OCI-LY3 (cell line): ENCODE measurements around the gene INAFM2.

Experiments used
- H2AFZ ChIP-seq: fragments of 200-600, 300-600 bp; shearing (Covaris generic); 2 replicates; pipeline ENCODE4 v1.6.0; 2014; ENCODE audit warnings: antibody characterized with exemption, low read depth, low read length
- H3K27ac ChIP-seq: fragments of 200-600, 300-600 bp; sonication (generic); 2 replicates; pipeline ENCODE4 v1.5.1; 2014; ENCODE audit warnings: mild to moderate bottlenecking, low read length, moderate library complexity, mixed read lengths
- H3K27me3 ChIP-seq: fragments of 200-600, 300-600 bp; sonication (generic); 2 replicates; pipeline ENCODE4 v1.6.1; 2014; ENCODE audit warnings: low read depth, low read length, mixed read lengths
- H3K36me3 ChIP-seq: fragments of 200-600, 300-600 bp; sonication (generic); replicated peaks from 2 replicates; pipeline ENCODE3; 2014; ENCODE audit warnings: low read depth, low read length, mixed read lengths
- H3K4me1 ChIP-seq: fragments of 300-600, 200-600 bp; sonication (generic); 2 replicates; pipeline ENCODE4 v1.6.1; 2014; ENCODE audit warnings: low read length, mixed read lengths
- H3K4me2 ChIP-seq: fragments of 200-600, 300-600 bp; sonication (generic); 2 replicates; pipeline ENCODE4 v1.6.1; 2014; ENCODE audit warnings: low read length, mixed read lengths
- H3K4me3 ChIP-seq: fragments of 300-600, 200-600 bp; sonication (generic); 2 replicates; pipeline ENCODE4 v1.5.1; 2014; ENCODE audit warnings: antibody characterized with exemption, mild to moderate bottlenecking, low read length, moderate library complexity
- H3K79me2 ChIP-seq: fragments of 300-600, 200-600 bp; shearing (Covaris generic); 2 replicates; pipeline ENCODE4 v1.6.1; 2014; ENCODE audit warnings: mild to moderate bottlenecking, low read length, mixed read lengths
- H3K9ac ChIP-seq: fragments of 300-600, 200-600 bp; shearing (Covaris generic); 2 replicates; pipeline ENCODE4 v1.6.0; 2014; ENCODE audit warnings: mild to moderate bottlenecking, low read length, moderate library complexity
- H3K9me3 ChIP-seq: fragments of 200-600, 300-600 bp; shearing (Covaris generic); 2 replicates; pipeline ENCODE4 v1.6.1; 2014; ENCODE audit warnings: low read length, mixed read lengths; ENCODE audit not compliant: insufficient read depth
- H4K20me1 ChIP-seq: fragments of 200-600, 300-600 bp; sonication (generic); 2 replicates; pipeline ENCODE4 v1.6.1; 2016; ENCODE audit warnings: low read length, mixed read lengths; ENCODE audit not compliant: insufficient read depth
- CTCF ChIP-seq: fragments of 200-600, 300-600 bp; sonication (generic); IDR thresholded peaks from 2 replicates; pipeline ENCODE4 v1.5.1; 2014; ENCODE audit warnings: antibody characterized with exemption, low read length, low read depth
- EZH2phosphoT487 ChIP-seq: fragments of 200-600 bp; shearing (Covaris generic); IDR thresholded peaks from 2 replicates; pipeline ENCODE4 v1.6.1; 2018; ENCODE audit warnings: antibody characterized with exemption, mixed run types, low read depth

The INAFM2 gene

DNA sequence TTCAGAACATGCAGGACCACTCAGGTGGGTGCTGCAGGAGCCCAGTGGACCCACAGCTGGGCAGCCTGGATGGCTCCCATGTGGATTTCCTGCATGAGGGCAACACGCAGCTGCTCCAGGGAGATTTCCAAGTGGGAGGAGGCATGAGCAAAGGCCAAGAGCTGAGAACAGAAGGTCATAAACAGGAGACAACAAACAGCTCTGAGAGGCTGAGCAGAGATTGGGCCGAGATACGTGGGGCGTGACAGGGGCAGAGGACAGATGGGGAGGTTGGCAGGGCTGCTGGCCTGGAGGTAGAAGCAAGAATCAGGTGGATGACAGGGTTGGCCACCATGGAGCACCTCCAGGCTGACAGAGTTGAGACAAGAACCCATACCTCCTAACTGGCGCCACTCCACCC, 30.2 kb downstream of the INAFM2 start:
- H3K4me3 ChIP-seq = no peak overlapping the region
- TF ChIP-seq EZH2phosphoT487 = no peak
- no peak for TF ChIP-seq CTCF
- H3K79me2 ChIP-seq = no peaks in the 10 kb centered on the region
- H3K27me3 ChIP-seq = no peaks in the 10 kb centered on the region
- H3K27ac ChIP-seq = no peak overlapping the region
- no peak overlapping the region for H2AFZ ChIP-seq
- no peaks in the 10 kb centered on the region for H3K9me3 ChIP-seq
- no peaks in the 10 kb centered on the region for H3K36me3 ChIP-seq
- H3K9ac ChIP-seq = no peak overlapping the region
- no peak overlapping the region for H3K4me2 ChIP-seq
- peaks cover 13% of the 10 kb centered on the region; the same call in 1 of the 2 replicates for H3K4me1 ChIP-seq
- H4K20me1 ChIP-seq = 0 out of 2 replicates have a peak, but pooled peaks cover 2% of the 10 kb centered on the region

GRCh38 chr15:40354408-40355171, 31.1 kb downstream of the INAFM2 start:
- TF ChIP-seq CTCF (peak; percentile 33; the same call in 1 of the 2 replicates), EZH2phosphoT487 (no peak)
- Histone ChIP-seq H3K27me3 (no peaks in the 10 kb centered on the region), H3K9me3 (no peaks in the 10 kb centered on the region), H4K20me1 (0 out of 2 replicates have a peak, but pooled peaks cover 4% of the 10 kb centered on the region), H3K4me3 (no peak overlapping the region), H3K36me3 (no peaks in the 10 kb centered on the region), H2AFZ (no peak overlapping the region), H3K4me2 (peak overlapping the region; percentile 42), H3K9ac (no peak overlapping the region), H3K4me1 (peaks cover 17% of the 10 kb centered on the region; the same call in 1 of the 2 replicates), H3K27ac (no peak overlapping the region), H3K79me2 (no peaks in the 10 kb centered on the region)

- Histone ChIP-seq H3K4me3 (no peak overlapping the region), H3K27ac (no peak overlapping the region), H3K79me2 (no peaks in the 10 kb centered on the region), H4K20me1 (0 out of 2 replicates have a peak, but pooled peaks cover 4% of the 10 kb centered on the region), H3K9me3 (no peaks in the 10 kb centered on the region), H3K4me2 (no peak overlapping the region), H3K4me1 (peaks cover 17% of the 10 kb centered on the region; the same call in 1 of the 2 replicates), H3K9ac (no peak overlapping the region), H2AFZ (no peak overlapping the region), H3K27me3 (no peaks in the 10 kb centered on the region), H3K36me3 (no peaks in the 10 kb centered on the region)
- TF ChIP-seq CTCF (no peak), EZH2phosphoT487 (no peak)
Observed at GRCh38 chr15:40355976-40356585, 32.6 kb downstream of the INAFM2 start.

DNA sequence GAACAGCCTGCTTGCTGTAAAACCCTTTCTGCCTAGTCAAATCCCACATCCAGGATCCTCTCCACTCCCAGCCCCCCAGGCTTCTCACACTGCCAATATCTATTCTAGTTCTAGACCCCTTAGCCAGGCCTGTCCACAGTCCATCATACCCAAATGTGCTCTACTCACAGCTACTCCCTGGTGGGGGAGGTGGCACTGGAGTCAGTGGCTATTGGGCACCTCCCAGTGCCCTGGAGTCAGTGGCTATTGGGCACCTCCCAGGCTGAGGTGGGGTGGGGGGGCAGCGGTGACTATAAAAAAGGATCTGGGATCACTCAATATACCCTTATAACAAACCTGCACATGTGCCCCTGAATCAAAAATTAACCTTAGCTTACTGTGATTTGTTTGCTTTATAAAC, 33.8 kb downstream of the INAFM2 start:
- Histone ChIP-seq H3K27me3 (no peaks in the 10 kb centered on the region), H2AFZ (no peak overlapping the region), H3K4me3 (peak overlapping the region; percentile 83), H3K27ac (no peak overlapping the region), H3K9me3 (no peaks in the 10 kb centered on the region), H3K9ac (no peak overlapping the region), H3K79me2 (no peaks in the 10 kb centered on the region), H3K4me2 (peak overlapping the region; percentile 92), H4K20me1 (0 out of 2 replicates have a peak, but pooled peaks cover 9% of the 10 kb centered on the region), H3K36me3 (no peaks in the 10 kb centered on the region), H3K4me1 (peaks cover 22% of the 10 kb centered on the region; the same call in 1 of the 2 replicates)
- TF ChIP-seq CTCF (no peak), EZH2phosphoT487 (no peak)
